GM15510 (cell line): ENCODE measurements around the gene SLC25A42.

Experiments used
- POLR2A ChIP-seq: IDR thresholded peaks from 3 replicates; pipeline ENCODE4 v1.6.1; 2011; ENCODE audit warnings: borderline replicate concordance; ENCODE audit not compliant: insufficient read length; ENCODE audit errors: extremely low read depth

The SLC25A42 gene

GRCh38 chr19:19109601-19110000, 45.8 kb downstream of the SLC25A42 start:
- no peak for TF ChIP-seq POLR2A

DNA sequence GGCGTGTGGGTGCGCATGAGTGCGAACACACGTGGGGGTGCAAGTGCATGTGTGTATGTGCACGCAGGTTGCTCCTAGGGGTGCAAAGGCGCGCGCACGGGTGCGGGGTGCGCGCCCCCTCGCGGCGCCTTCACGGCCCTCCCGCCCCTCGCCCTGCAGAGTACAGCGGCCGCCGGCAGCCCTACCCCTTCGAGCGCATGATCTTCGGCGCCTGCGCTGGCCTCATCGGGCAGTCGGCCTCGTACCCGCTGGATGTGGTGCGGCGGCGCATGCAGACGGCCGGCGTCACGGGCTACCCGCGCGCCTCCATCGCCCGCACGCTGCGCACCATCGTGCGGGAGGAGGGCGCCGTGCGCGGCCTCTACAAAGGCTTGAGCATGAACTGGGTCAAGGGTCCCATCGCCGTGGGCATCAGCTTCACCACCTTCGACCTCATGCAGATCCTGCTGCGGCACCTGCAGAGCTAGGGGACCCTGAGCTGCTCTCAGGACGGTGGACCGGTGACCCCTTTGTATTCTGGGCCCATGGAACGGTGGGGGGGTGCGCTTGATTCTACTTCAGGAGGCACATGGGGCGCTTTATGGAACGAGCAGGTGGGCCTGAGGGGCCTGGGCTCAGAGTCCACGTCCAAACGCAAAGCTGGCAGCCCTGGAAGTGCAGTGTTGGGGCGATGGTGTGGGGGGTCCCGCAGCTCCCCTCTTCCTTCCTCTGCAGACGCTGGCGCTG, 46.8 kb downstream of the SLC25A42 start:
- no peak for TF ChIP-seq POLR2A

GRCh38 chr19:19111136-19111835, 47.5 kb downstream of the SLC25A42 start:
- no peak for TF ChIP-seq POLR2A

DNA sequence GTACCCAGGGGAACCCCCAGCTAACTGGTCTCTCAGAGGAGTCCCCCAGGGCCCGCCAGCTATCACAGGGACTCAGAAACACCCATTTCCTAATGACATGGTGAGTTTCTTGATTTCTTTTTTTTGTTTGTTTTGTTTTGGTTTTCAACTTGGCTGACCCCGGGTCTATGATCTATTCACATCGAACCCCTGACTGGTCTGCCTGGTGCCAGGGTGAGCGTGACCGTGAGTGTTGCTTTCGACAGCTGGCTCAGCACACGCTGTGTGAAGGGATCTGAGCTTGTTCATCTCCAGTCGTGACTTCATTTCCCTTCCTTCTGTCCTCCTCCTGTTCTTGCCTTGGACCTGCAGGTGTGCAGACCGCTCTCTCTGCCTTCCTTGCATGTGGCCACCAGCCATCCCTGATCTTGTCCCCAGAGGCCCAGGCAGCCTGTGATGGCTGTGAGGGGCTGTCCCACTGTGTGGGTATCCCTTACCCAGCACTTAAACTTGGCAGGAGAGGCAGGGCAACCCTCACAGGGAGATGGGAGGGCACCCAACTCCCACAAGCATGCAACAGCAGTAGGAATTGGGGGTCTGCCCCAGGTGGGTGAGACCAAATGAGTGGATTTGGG, 48.3 kb downstream of the SLC25A42 start:
- no peak for TF ChIP-seq POLR2A

GRCh38 chr19:19113040-19113626, 49.3 kb downstream of the SLC25A42 start:
- no peak for TF ChIP-seq POLR2A

DNA sequence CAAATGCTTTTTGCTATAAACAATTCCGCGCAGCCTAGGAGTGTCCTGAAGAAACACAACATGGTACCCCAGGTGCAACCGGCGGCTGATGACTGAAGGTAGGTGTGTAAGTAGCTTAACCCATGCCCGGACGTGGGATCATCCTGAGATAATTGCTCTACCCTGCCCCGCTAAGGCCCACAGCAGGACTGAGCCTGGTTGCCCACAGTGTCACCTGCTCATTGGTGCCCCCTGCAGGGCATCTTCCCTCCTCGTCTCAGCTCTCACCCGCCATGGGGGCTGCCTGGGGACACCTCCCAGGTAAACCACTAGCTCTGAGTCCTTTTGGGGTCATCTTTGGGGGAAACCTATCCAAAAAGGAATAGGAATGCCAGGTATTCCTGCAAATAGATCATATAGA, 52.2 kb downstream of the SLC25A42 start:
- TF ChIP-seq POLR2A: no peak

DNA sequence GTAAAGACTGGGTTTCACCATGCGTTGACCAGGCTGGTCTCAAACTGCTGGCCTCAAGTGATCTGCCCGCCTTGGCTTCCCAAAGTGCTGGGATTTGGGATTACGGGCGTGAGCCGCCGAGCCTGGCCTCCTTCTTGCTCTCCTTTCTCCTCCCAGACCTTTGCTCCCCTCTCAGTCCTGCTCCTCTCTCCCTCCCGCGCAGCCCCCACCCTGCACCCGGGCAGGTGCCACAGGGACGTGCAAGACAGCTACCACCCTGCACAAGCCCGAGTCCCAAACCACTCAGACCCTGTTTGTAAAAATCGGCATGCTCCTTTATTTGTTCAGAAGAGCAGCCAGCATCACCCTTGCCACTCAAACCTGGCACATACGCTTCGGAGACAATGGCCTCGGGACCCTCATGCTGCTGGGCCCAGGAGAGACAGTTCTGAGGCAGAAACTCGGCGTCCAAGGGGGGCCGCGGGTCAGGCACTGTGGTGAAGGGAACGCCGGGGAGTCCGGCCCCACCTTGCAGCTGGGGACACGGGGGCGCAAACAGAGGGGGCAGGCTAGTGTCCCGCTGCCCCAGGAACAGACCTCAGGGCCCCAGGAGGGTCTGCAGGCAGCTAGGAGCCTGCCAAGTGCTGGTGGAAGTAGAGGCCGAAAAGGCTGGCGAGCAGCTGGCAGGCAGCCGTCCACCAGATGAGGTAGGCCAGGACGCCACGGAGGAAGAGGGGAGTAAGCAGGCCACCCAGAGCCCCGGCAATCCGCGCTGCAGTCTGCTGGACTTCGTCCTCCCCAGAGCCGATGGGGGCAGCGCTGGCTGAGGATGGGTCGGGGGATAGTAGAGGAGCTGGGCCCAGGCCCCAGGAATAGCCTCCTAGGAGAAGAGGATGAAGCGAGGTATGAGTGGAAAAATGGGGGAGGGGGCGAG, 55.8 kb downstream of the SLC25A42 start:
- no peak for TF ChIP-seq POLR2A

- no peak for TF ChIP-seq POLR2A
Measured at GRCh38 chr19:19120308-19121231, 56.8 kb downstream of the SLC25A42 start.

DNA sequence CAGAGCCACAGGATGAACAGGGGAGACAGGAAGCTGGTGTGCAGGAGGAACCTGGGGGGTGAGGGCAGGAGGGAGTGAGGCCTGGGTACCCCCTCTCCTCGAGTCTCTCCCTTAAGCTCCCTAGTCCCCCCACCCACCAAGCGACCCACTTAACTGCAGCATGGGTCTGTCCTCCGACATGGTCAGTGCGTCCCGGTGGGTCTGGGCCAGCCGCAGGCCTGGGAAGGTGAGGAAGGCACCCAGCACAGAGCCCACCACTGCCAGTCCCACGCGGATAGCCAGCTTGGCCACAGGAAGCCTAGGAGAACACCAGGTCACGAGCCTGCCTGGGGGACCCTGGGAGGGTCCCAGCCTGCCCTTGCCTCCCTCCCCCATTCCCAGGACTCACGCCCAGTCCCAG, 57.6 kb downstream of the SLC25A42 start:
- no peak for TF ChIP-seq POLR2A

DNA sequence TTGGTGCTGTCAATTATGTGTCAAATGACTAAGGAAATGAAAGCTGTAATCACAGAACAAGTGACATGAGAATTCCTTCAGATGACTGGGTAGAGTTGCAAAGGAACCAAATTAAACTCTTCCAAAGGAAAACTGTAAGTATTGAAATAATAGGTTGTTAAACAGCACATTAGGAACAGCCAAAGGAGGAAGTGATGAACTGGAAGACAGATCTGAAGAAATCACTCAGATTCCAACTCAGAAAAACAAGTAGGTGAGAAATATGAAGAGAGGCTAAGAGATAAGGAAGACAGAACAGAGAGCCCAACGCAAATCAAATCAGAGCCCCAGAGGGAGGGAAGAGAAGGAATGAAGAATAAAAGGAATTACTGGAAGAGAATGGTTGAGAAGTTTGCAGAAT, 59.1 kb downstream of the SLC25A42 start:
- TF ChIP-seq POLR2A: no peak

DNA sequence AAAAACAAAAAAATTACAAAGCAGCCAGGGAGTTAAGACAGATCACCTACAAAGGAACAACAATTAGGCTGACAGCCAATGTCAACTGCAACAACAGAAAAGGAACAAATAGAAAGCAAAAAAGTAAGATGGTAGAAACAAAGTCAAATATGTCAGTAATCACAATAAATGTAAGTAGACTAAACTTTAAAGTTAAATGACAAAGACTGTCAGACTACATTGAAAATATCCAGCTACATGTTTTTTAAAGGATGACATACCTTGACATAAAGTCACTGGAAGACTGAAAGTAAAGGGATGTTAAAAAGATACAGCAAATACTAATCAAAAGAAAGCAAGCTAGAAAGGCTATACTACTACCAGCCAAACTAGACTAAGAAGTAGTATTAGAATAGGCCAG, 59.6 kb downstream of the SLC25A42 start:
- no peak for TF ChIP-seq POLR2A

- TF ChIP-seq POLR2A: no peak
Measured at GRCh38 chr19:19126102-19126501, 62.3 kb downstream of the SLC25A42 start.

GRCh38 chr19:19131989-19132388, 68.2 kb downstream of the SLC25A42 start:
- no peak for TF ChIP-seq POLR2A
